Measurements from ENCODE around the gene PIK3CD.

DNA sequence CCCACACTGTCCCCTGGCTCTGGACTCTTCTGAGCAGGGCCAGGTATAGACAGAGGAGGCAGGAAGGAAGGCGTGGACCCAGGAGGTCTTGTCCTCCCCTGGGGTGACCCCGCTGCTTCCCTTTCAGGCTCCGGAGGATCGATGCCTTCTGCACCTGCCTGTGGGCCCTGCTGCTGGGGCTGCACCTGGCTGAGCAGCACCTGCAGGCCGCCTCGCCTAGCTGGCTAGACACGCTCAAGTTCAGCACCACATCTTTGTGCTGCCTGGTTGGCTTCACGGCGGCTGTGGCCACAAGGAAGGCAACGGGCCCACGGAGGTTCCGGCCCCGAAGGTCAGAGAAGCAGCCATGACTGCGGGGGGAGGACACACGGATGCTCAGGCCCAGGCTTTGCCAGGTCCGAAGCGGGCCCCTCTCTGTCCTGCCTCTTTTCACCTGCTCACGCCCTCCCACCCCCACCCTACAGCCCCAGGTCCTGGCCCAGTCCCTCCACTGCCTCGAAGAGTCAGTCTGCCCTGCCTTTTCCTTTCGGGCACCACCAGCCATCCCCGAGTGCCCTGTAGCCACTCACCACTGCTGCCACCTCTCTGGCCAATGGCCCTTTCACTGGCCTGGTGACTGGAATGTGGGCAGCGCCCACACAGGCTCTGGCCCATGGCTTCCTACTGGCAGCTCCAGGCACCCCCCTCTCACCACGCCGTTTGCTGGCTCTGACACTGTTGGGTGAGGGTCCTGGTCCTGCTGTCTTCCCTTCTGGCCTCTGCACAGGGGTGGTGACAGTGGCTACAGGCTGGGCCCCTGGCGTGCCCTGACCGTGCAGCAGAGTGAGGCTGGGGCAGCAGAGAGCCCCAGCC, 49.4 kb upstream of the PIK3CD start:
- TF ChIP-seq, protein P1, sequence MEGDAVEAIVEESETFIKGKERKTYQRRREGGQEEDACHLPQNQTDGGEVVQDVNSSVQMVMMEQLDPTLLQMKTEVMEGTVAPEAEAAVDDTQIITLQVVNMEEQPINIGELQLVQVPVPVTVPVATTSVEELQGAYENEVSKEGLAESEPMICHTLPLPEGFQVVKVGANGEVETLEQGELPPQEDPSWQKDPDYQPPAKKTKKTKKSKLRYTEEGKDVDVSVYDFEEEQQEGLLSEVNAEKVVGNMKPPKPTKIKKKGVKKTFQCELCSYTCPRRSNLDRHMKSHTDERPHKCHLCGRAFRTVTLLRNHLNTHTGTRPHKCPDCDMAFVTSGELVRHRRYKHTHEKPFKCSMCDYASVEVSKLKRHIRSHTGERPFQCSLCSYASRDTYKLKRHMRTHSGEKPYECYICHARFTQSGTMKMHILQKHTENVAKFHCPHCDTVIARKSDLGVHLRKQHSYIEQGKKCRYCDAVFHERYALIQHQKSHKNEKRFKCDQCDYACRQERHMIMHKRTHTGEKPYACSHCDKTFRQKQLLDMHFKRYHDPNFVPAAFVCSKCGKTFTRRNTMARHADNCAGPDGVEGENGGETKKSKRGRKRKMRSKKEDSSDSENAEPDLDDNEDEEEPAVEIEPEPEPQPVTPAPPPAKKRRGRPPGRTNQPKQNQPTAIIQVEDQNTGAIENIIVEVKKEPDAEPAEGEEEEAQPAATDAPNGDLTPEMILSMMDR (IDR thresholded peaks at IDR 0.05; ENCODE audit: poor library complexity): no peak
- TF ChIP-seq EZH2 (IDR thresholded peaks at IDR 0.05; ENCODE audit: borderline replicate concordance) (no peak), EZH2phosphoT487 (IDR thresholded peaks at IDR 0.05; ENCODE audit: low read depth, severe bottlenecking, unreplicated experiment) (no peak)
